ENCODE measurements around the gene COL4A4.

GRCh38 chr2:226965376-226965775 is 198.6 kb downstream of the COL4A4 start:
- TF ChIP-seq EP300 (IDR thresholded peaks at IDR 0.05) (no peak), CTCF (IDR thresholded peaks at IDR 0.05) (no peak), POLR2AphosphoS5 (IDR thresholded peaks at IDR 0.05) (no peak), POLR2A (IDR thresholded peaks at IDR 0.05; ENCODE audit: low read depth) (no peak)

Data from esophagus muscularis mucosa (tissue), 4 donors.